ENCODE measurements around the gene PCDHGB2. TPM values are rescaled to one million over a fixed set of nuclear protein-coding genes. Genes with fewer than 3 reads are reported as not detected.

PCDHGB2 gene
- total RNA-seq, 1 donor from 2014 or later = 8.3 TPM

Other genes with a start within 250 kb of the PCDHGB2 start
- gene PCDHB4, start 238.2 kb upstream of the PCDHGB2 start, total RNA-seq = 4.7 TPM
- gene PCDHB5, start 224.8 kb upstream of the PCDHGB2 start, total RNA-seq = 9.7 TPM
- 3.1 TPM for gene PCDHB6, start 209.9 kb upstream of the PCDHGB2 start, total RNA-seq
- 13.4 TPM for gene PCDHB7, start 187.3 kb upstream of the PCDHGB2 start, total RNA-seq
- 8.6 TPM for gene PCDHB8, start 182.2 kb upstream of the PCDHGB2 start, total RNA-seq
- gene PCDHB16, start 177.6 kb upstream of the PCDHGB2 start, total RNA-seq = 4.5 TPM
- 6.1 TPM for gene PCDHB9, start 172.8 kb upstream of the PCDHGB2 start, total RNA-seq
- 13.1 TPM for gene PCDHB10, start 167.6 kb upstream of the PCDHGB2 start, total RNA-seq
- gene PCDHB11, start 160.4 kb upstream of the PCDHGB2 start, total RNA-seq = 10.5 TPM
- 14.8 TPM for gene PCDHB12, start 151.3 kb upstream of the PCDHGB2 start, total RNA-seq
- gene PCDHB13, start 146.1 kb upstream of the PCDHGB2 start, total RNA-seq = 9.2 TPM
- 13.4 TPM for gene PCDHB14, start 136.7 kb upstream of the PCDHGB2 start, total RNA-seq
- 22.1 TPM for gene PCDHB15, start 114.6 kb upstream of the PCDHGB2 start, total RNA-seq
- not detected for gene SLC25A2, start 55.9 kb upstream of the PCDHGB2 start, total RNA-seq
- 127 TPM for gene TAF7, start 39.2 kb upstream of the PCDHGB2 start, total RNA-seq
- 4.8 TPM for gene PCDHGA1, start 29.5 kb upstream of the PCDHGB2 start, total RNA-seq
- 6.9 TPM for gene PCDHGA2, start 21.2 kb upstream of the PCDHGB2 start, total RNA-seq
- 4.7 TPM for gene PCDHGA3, start 16.2 kb upstream of the PCDHGB2 start, total RNA-seq
- gene PCDHGB1, start 9.9 kb upstream of the PCDHGB2 start, total RNA-seq = 7.8 TPM
- 8.4 TPM for gene PCDHGA4, start 5.0 kb upstream of the PCDHGB2 start, total RNA-seq
- gene PCDHGA5, start 4.2 kb downstream of the PCDHGB2 start, total RNA-seq = 6.6 TPM
- 12.3 TPM for gene PCDHGB3, start 10.2 kb downstream of the PCDHGB2 start, total RNA-seq
- gene PCDHGA6, start 13.9 kb downstream of the PCDHGB2 start, total RNA-seq = 12.3 TPM
- 8.4 TPM for gene PCDHGA7, start 22.7 kb downstream of the PCDHGB2 start, total RNA-seq
- gene PCDHGB4, start 27.7 kb downstream of the PCDHGB2 start, total RNA-seq = 12.9 TPM
- 8.0 TPM for gene PCDHGA8, start 32.6 kb downstream of the PCDHGB2 start, total RNA-seq
- gene PCDHGB5, start 38.0 kb downstream of the PCDHGB2 start, total RNA-seq = 18.1 TPM
- gene PCDHGA9, start 42.8 kb downstream of the PCDHGB2 start, total RNA-seq = 11.9 TPM
- gene PCDHGB6, start 48.0 kb downstream of the PCDHGB2 start, total RNA-seq = 12.8 TPM
- gene PCDHGA10, start 53.0 kb downstream of the PCDHGB2 start, total RNA-seq = 12.0 TPM
- 15.6 TPM for gene PCDHGB7, start 57.7 kb downstream of the PCDHGB2 start, total RNA-seq
- gene PCDHGA11, start 61.1 kb downstream of the PCDHGB2 start, total RNA-seq = 16.4 TPM
- gene PCDHGA12, start 70.5 kb downstream of the PCDHGB2 start, total RNA-seq = 6.9 TPM
- 35.6 TPM for gene PCDHGC3, start 116.0 kb downstream of the PCDHGB2 start, total RNA-seq
- 91.2 TPM for gene PCDHGC4, start 125.0 kb downstream of the PCDHGB2 start, total RNA-seq
- 6.2 TPM for gene PCDHGC5, start 129.1 kb downstream of the PCDHGB2 start, total RNA-seq

Measured in occipital lobe (tissue), 1 donor.